ES-I3 (cell line): ENCODE measurements around the gene SUPT6H.

Experiments used
- H3K36me3 ChIP-seq: 2 replicates; pipeline ENCODE4 v1.6.1; 2013; ENCODE audit warnings: mild to moderate bottlenecking, low read length, control low read depth, moderate library complexity; ENCODE audit not compliant: insufficient read depth
- H3K4me1 ChIP-seq: 2 replicates; pipeline ENCODE4 v1.6.1; 2013; ENCODE audit warnings: mild to moderate bottlenecking, control low read depth, low read length; ENCODE audit not compliant: insufficient read depth
- H3K9ac ChIP-seq: 2 replicates; pipeline ENCODE4 v1.6.1; 2013; ENCODE audit warnings: low read depth, mild to moderate bottlenecking, low read length, moderate library complexity
- H3K9me3 ChIP-seq: 2 replicates; pipeline ENCODE4 v1.6.1; 2013; ENCODE audit warnings: mild to moderate bottlenecking, low read length, moderate library complexity; ENCODE audit not compliant: control insufficient read depth, insufficient read depth

Gene SUPT6H

GRCh38 chr17:28665994-28666393 lies 4.0 kb downstream of the SUPT6H start:
- H3K9me3 ChIP-seq: no peaks in the 10 kb centered on the region; the same call in 1 of the 2 replicates
- peaks cover 15% of the 10 kb centered on the region for H3K36me3 ChIP-seq
- no peak overlapping the region for H3K9ac ChIP-seq
- H3K4me1 ChIP-seq: peaks cover 6% of the 10 kb centered on the region

GRCh38 chr17:28667870-28668269 lies 5.9 kb downstream of the SUPT6H start:
- peaks cover 6% of the 10 kb centered on the region for H3K4me1 ChIP-seq
- H3K9ac ChIP-seq: no peak overlapping the region
- peaks cover 21% of the 10 kb centered on the region for H3K36me3 ChIP-seq
- H3K9me3 ChIP-seq: no peaks in the 10 kb centered on the region

- Histone ChIP-seq H3K9me3 (no peaks in the 10 kb centered on the region), H3K9ac (no peak overlapping the region), H3K36me3 (peaks cover 34% of the 10 kb centered on the region), H3K4me1 (no peaks in the 10 kb centered on the region)
These were observed 7.9 kb downstream of the SUPT6H start for GRCh38 chr17:28669918-28670317.

- Histone ChIP-seq H3K4me1 (no peaks in the 10 kb centered on the region), H3K36me3 (peaks cover 54% of the 10 kb centered on the region), H3K9me3 (no peaks in the 10 kb centered on the region), H3K9ac (no peak overlapping the region)
These were observed 13.5 kb downstream of the SUPT6H start for GRCh38 chr17:28675490-28675889.

- H3K4me1 ChIP-seq: no peaks in the 10 kb centered on the region
- H3K9me3 ChIP-seq: no peaks in the 10 kb centered on the region
- no peak overlapping the region for H3K9ac ChIP-seq
- H3K36me3 ChIP-seq: peaks cover 55% of the 10 kb centered on the region
These were observed 14.0 kb downstream of the SUPT6H start for GRCh38 chr17:28675980-28676379.

- Histone ChIP-seq H3K36me3 (peaks cover 63% of the 10 kb centered on the region), H3K9ac (no peak overlapping the region)
These were observed 20.6 kb downstream of the SUPT6H start for GRCh38 chr17:28682655-28683054.

GRCh38 chr17:28684963-28685362 lies 23.0 kb downstream of the SUPT6H start:
- Histone ChIP-seq H3K4me1 (no peaks in the 10 kb centered on the region), H3K9ac (no peak overlapping the region), H3K9me3 (no peaks in the 10 kb centered on the region), H3K36me3 (peaks cover 70% of the 10 kb centered on the region)

More at GRCh38 chr17:28682655-28683054, 20.6 kb downstream of the SUPT6H start:
- Histone ChIP-seq H3K9me3 (no peaks in the 10 kb centered on the region), H3K4me1 (no peaks in the 10 kb centered on the region)

GRCh38 chr17:28685366-28685765 lies 23.4 kb downstream of the SUPT6H start:
- H3K9me3 ChIP-seq: no peaks in the 10 kb centered on the region
- H3K36me3 ChIP-seq: peaks cover 72% of the 10 kb centered on the region
- H3K9ac ChIP-seq: no peak overlapping the region
- no peaks in the 10 kb centered on the region for H3K4me1 ChIP-seq

GRCh38 chr17:28686296-28686695 lies 24.3 kb downstream of the SUPT6H start:
- peaks cover 70% of the 10 kb centered on the region for H3K36me3 ChIP-seq
- H3K9ac ChIP-seq: no peak overlapping the region
- H3K4me1 ChIP-seq: no peaks in the 10 kb centered on the region
- no peaks in the 10 kb centered on the region for H3K9me3 ChIP-seq

- Histone ChIP-seq H3K9me3 (no peaks in the 10 kb centered on the region), H3K36me3 (peaks cover 57% of the 10 kb centered on the region), H3K4me1 (no peaks in the 10 kb centered on the region), H3K9ac (no peak overlapping the region)
These were observed 26.5 kb downstream of the SUPT6H start for GRCh38 chr17:28688481-28688880.

GRCh38 chr17:28689011-28689410 lies 27.0 kb downstream of the SUPT6H start:
- no peaks in the 10 kb centered on the region for H3K4me1 ChIP-seq
- no peak overlapping the region for H3K9ac ChIP-seq
- H3K36me3 ChIP-seq: peaks cover 59% of the 10 kb centered on the region
- H3K9me3 ChIP-seq: no peaks in the 10 kb centered on the region

GRCh38 chr17:28693869-28694268 lies 31.9 kb downstream of the SUPT6H start:
- H3K4me1 ChIP-seq: no peaks in the 10 kb centered on the region
- no peak overlapping the region for H3K9ac ChIP-seq
- peaks cover 46% of the 10 kb centered on the region for H3K36me3 ChIP-seq
- no peaks in the 10 kb centered on the region for H3K9me3 ChIP-seq

- H3K9me3 ChIP-seq: no peaks in the 10 kb centered on the region
- no peak overlapping the region for H3K9ac ChIP-seq
- H3K36me3 ChIP-seq: peaks cover 46% of the 10 kb centered on the region
- H3K4me1 ChIP-seq: no peaks in the 10 kb centered on the region
These were observed 36.4 kb downstream of the SUPT6H start for GRCh38 chr17:28698253-28698941.

- Histone ChIP-seq H3K9me3 (no peaks in the 10 kb centered on the region), H3K4me1 (no peaks in the 10 kb centered on the region; the same call in 1 of the 2 replicates), H3K36me3 (peaks cover 42% of the 10 kb centered on the region), H3K9ac (no peak overlapping the region)
These were observed 38.3 kb downstream of the SUPT6H start for GRCh38 chr17:28700278-28700677.

- no peak overlapping the region for H3K9ac ChIP-seq
- no peaks in the 10 kb centered on the region; the same call in 1 of the 2 replicates for H3K4me1 ChIP-seq
- H3K36me3 ChIP-seq: peaks cover 42% of the 10 kb centered on the region
- H3K9me3 ChIP-seq: no peaks in the 10 kb centered on the region
These were observed 39.0 kb downstream of the SUPT6H start for GRCh38 chr17:28700830-28701492.
